Stomach smooth muscle (tissue), 2 donors: Measurements from ENCODE around the gene AK8.

ENCODE experiments used
- H3K27ac ChIP-seq: one replicate; pipeline ENCODE4 v1.7.0; 2013; ENCODE audit warnings: mild to moderate bottlenecking, low read length, inconsistent platforms
- H3K27me3 ChIP-seq, 2 donors: one replicate each; pipeline ENCODE4 v1.7.0; 2013; ENCODE audit warnings: low read length in 2 of 2; ENCODE audit not compliant: insufficient read depth in 2 of 2, control insufficient read depth in 1 of 2
- H3K36me3 ChIP-seq, 2 donors: one replicate each; pipeline ENCODE4 v1.7.0; 2013; ENCODE audit warnings: low read length in 2 of 2; ENCODE audit not compliant: control insufficient read depth in 2 of 2, insufficient read depth in 2 of 2
- H3K4me1 ChIP-seq: one replicate; pipeline ENCODE4 v1.7.0; 2013; ENCODE audit warnings: low read length; ENCODE audit not compliant: control insufficient read depth, insufficient read depth
- H3K4me3 ChIP-seq, 2 donors: one replicate each; pipeline ENCODE4 v1.7.0; 2013; ENCODE audit warnings: low read length in 2 of 2
- H3K9ac ChIP-seq, 2 donors: one replicate each; pipeline ENCODE4 v1.7.0; 2013; ENCODE audit warnings: low read length in 2 of 2, mild to moderate bottlenecking in 1 of 2
- H3K9me3 ChIP-seq, 2 donors: one replicate each; pipeline ENCODE4 v1.7.0; 2013; ENCODE audit warnings: low read length in 2 of 2; ENCODE audit not compliant: control insufficient read depth in 2 of 2
- donor health status: healthy.
- donor health status: Pancreatic carcinoma.

Gene AK8

GRCh38 chr9:132887181-132888120 lies 9.4 kb upstream of the AK8 start:
- Histone ChIP-seq H3K4me1 (no peaks in the 10 kb centered on the region), H3K4me3 (no peak overlapping the region), H3K27me3 (no peaks in the 10 kb centered on the region), H3K9me3 (no peaks in the 10 kb centered on the region), H3K36me3 (peaks cover 23% of the 10 kb centered on the region in 2 donors), H3K9ac (no peak overlapping the region), H3K27ac (no peak overlapping the region)

- H3K4me1 ChIP-seq: no peaks in the 10 kb centered on the region
- no peak overlapping the region for H3K27ac ChIP-seq
- no peak overlapping the region for H3K4me3 ChIP-seq
- no peaks in the 10 kb centered on the region for H3K9me3 ChIP-seq
- no peaks in the 10 kb centered on the region for H3K27me3 ChIP-seq
- no peak overlapping the region for H3K9ac ChIP-seq
- H3K36me3 ChIP-seq: peaks cover 12 to 18% of the 10 kb centered on the region in 2 donors
Measured at GRCh38 chr9:132886334-132886725, 8.2 kb upstream of the AK8 start.

- H3K9me3 ChIP-seq: no peaks in the 10 kb centered on the region
- H3K9ac ChIP-seq: no peak overlapping the region
- no peak overlapping the region for H3K4me3 ChIP-seq
- no peaks in the 10 kb centered on the region for H3K27me3 ChIP-seq
- H3K36me3 ChIP-seq: peaks cover 11 to 15% of the 10 kb centered on the region in 2 donors
- H3K27ac ChIP-seq: no peak overlapping the region
- no peaks in the 10 kb centered on the region for H3K4me1 ChIP-seq
Measured at GRCh38 chr9:132885720-132886333, 7.7 kb upstream of the AK8 start.

GRCh38 chr9:132883349-132884294 lies 5.5 kb upstream of the AK8 start:
- Histone ChIP-seq H3K36me3 (peaks cover 5 to 10% of the 10 kb centered on the region in 2 donors), H3K4me3 (no peak overlapping the region), H3K27me3 (no peaks in the 10 kb centered on the region), H3K9ac (no peak overlapping the region), H3K27ac (no peak overlapping the region), H3K4me1 (peaks cover 11% of the 10 kb centered on the region), H3K9me3 (no peaks in the 10 kb centered on the region)

GRCh38 chr9:132882616-132883015 lies 4.5 kb upstream of the AK8 start:
- H3K36me3 ChIP-seq: peaks cover 5 to 10% of the 10 kb centered on the region in 2 donors
- H3K9ac ChIP-seq: no peak overlapping the region
- H3K4me3 ChIP-seq: no peak overlapping the region
- H3K4me1 ChIP-seq: peaks cover 17% of the 10 kb centered on the region
- no peaks in the 10 kb centered on the region for H3K9me3 ChIP-seq
- H3K27ac ChIP-seq: no peak overlapping the region
- no peaks in the 10 kb centered on the region for H3K27me3 ChIP-seq

GRCh38 chr9:132881826-132882225 lies 3.7 kb upstream of the AK8 start:
- Histone ChIP-seq H3K27me3 (no peaks in the 10 kb centered on the region), H3K36me3 (peaks cover 5 to 10% of the 10 kb centered on the region in 2 donors), H3K9me3 (no peaks in the 10 kb centered on the region), H3K27ac (no peak overlapping the region), H3K9ac (no peak overlapping the region), H3K4me3 (no peak overlapping the region), H3K4me1 (peaks cover 21% of the 10 kb centered on the region)

- Histone ChIP-seq H3K4me3 (no peak overlapping the region), H3K9ac (no peak overlapping the region), H3K4me1 (peaks cover 21% of the 10 kb centered on the region), H3K9me3 (no peaks in the 10 kb centered on the region), H3K27ac (peak overlapping the region; percentile 95), H3K36me3 (peaks cover 4 to 5% of the 10 kb centered on the region in 2 donors), H3K27me3 (no peaks in the 10 kb centered on the region)
Measured at GRCh38 chr9:132880324-132880661, 2.2 kb upstream of the AK8 start.

GRCh38 chr9:132879457-132880323 lies 1.6 kb upstream of the AK8 start:
- H3K4me3 ChIP-seq: peak overlapping the region; percentile 94 to 96
- peak overlapping the region; percentile 68 to 98 for H3K9ac ChIP-seq
- peaks cover 21% of the 10 kb centered on the region for H3K4me1 ChIP-seq
- peak overlapping the region; percentile 95 for H3K27ac ChIP-seq
- no peaks in the 10 kb centered on the region for H3K9me3 ChIP-seq
- peaks cover 4 to 5% of the 10 kb centered on the region in 2 donors for H3K36me3 ChIP-seq
- H3K27me3 ChIP-seq: no peaks in the 10 kb centered on the region

GRCh38 chr9:132878695-132879456 lies 792 bp upstream of the AK8 start, which contains the start of gene SPACA9:
Gene SPACA9, plus strand, starts transcription at chr9:132878898. Its CDS starts 5,050 bp downstream, at chr9:132883948.
- Histone ChIP-seq H3K4me3 (peak within 1 kb of the TSS; percentile 94 to 96), H3K9ac (peak within 1 kb of the TSS; percentile 93 to 98), H3K27me3 (no peaks in the 10 kb centered on the region), H3K4me1 (peaks cover 21% of the 10 kb centered on the region), H3K9me3 (no peaks in the 10 kb centered on the region), H3K36me3 (no peaks in the 10 kb centered on the region), H3K27ac (peak within 1 kb of the TSS; percentile 95)
